NT2/D1 (cell line): Measurements from ENCODE around the gene DOCK1.

ENCODE experiments used
- SUZ12 ChIP-seq: IDR thresholded peaks from 2 replicates; pipeline ENCODE4 v1.6.1; 2011; ENCODE audit not compliant: insufficient read length, insufficient read depth; ENCODE audit errors: extremely low read depth
- ZNF274 ChIP-seq: IDR thresholded peaks from 2 replicates; pipeline ENCODE4 v1.6.1; 2011; ENCODE audit warnings: mild to moderate bottlenecking, low read depth, low read length

DNA sequence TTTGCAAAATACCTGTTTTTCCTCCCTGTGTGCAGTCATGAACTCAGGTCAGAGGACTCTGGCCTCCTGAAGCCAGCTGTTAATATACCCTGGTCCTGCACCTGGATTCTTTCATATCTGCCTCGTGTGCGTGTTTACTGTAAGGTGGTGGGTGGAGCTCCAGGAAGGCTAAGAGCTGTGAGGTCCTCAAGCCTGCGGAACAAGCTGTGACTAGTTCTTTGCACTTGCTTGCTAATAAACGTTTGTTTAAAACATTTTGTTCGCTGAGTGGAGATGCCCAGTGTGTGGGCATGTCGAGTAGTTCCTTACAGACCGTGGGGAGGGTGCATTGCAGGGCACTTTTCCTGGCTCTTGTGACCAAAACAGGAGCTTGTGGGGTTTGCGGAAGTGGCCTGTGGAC is 139.0 kb downstream of the DOCK1 start:
- TF ChIP-seq SUZ12: no peak
- no peak for TF ChIP-seq ZNF274
